Kidney (tissue), 14 donors: Measurements from ENCODE around the gene TNKS2. TPM values are rescaled to one million over a fixed set of nuclear protein-coding genes. Genes with fewer than 3 reads are reported as not detected.
A peak's percentile ranks its signal among the peaks of the same experiment; 100 is the strongest.

Source experiments
- DNase-seq, 5 donors: peaks; one replicate each; pipeline ENCODE4 v3.0.0-alpha.2; 2013 to 2020
- FAIRE-seq: peaks from 2 replicates; lab custom pipeline; 2012; peaks lifted over from hg19 to GRCh38; lab: Jason Lieb, UNC
- H3K27ac ChIP-seq, 2 donors: one replicate each; pipeline ENCODE4 v1.7.0; 2013; ENCODE audit warnings: low read depth in 2 of 2, low read length in 2 of 2, inconsistent platforms in 1 of 2
- H3K27me3 ChIP-seq: one replicate; pipeline ENCODE4 v1.7.1; 2013; ENCODE audit warnings: low read length, inconsistent platforms; ENCODE audit not compliant: control insufficient read depth, insufficient read depth
- H3K36me3 ChIP-seq, 3 donors: one replicate each; pipeline versions ENCODE4 v1.7.0 to v1.7.1; 2013; ENCODE audit warnings: low read length in 3 of 3, control low read depth in 1 of 3, inconsistent platforms in 1 of 3; ENCODE audit not compliant: insufficient read depth in 3 of 3, control insufficient read depth in 2 of 3
- H3K4me1 ChIP-seq, 3 donors: one replicate each; pipeline versions ENCODE4 v1.7.0 to v1.7.1; 2013; ENCODE audit warnings: low read length in 3 of 3, inconsistent platforms in 1 of 3, low read depth in 1 of 3; ENCODE audit not compliant: control insufficient read depth in 2 of 3, insufficient read depth in 2 of 3
- H3K4me3 ChIP-seq, 3 donors: one replicate each; pipeline versions ENCODE4 v1.7.0 to v1.8.1; 2013; ENCODE audit warnings: low read length in 3 of 3, control low read depth in 1 of 3, inconsistent platforms in 1 of 3
- H3K9ac ChIP-seq, 3 donors: one replicate each; pipeline versions ENCODE4 v1.7.0 to v1.7.1; 2013; ENCODE audit warnings: low read length in 3 of 3, control low read depth in 1 of 3, inconsistent platforms in 1 of 3
- H3K9me3 ChIP-seq, 3 donors: one replicate each; pipeline versions ENCODE4 v1.7.0 to v1.7.1; 2013; ENCODE audit warnings: low read length in 3 of 3, control low read depth in 1 of 3, inconsistent platforms in 1 of 3; ENCODE audit not compliant: control insufficient read depth in 2 of 3, insufficient read depth in 1 of 3
- CTCF ChIP-seq: IDR thresholded peaks from 3 replicates; pipeline ENCODE4 v1.5.1; 2012; ENCODE audit warnings: mild to moderate bottlenecking, moderate library complexity, borderline replicate concordance; ENCODE audit not compliant: insufficient read depth; ENCODE audit errors: extremely low read depth
- intact Hi-C: fragments of 100-400 bp; cut with DNase I; formaldehyde crosslinking; loops from one replicate; pipeline ENCODE4 v1.11.1; 2022
- polyA plus RNA-seq: library from polyadenylated mRNA; stranded (reverse); fragments of 350-450 nt; fragmentation: Illumina TruSeq; extraction: RNeasy Lipid Tissue Mini Kit (QIAGEN cat#74804); gene quantifications from one replicate; pipeline ENCODE4 v1.2.3, GENCODE V29; 2014; ENCODE audit warnings: low read depth, low replicate concordance; ENCODE audit not compliant: insufficient read depth
- total RNA-seq: library from RNA; stranded (reverse); fragmentation: NEBNext Ultra II Directional; extraction: Animal tissue kit (Norgen Biotek cat#: 25700); gene quantifications from one replicate; pipeline ENCODE4 v1.2.1, GENCODE V29; 2021
- donor health status: control.
- donor health status: control.
- donor health status: control.
- donor health status: control.
- donor health status: control.
- donor health status: DM: yes; HTN: yes; CAD: no.
- donor health status: Normal renal cell carcinoma (clear cell type).

The TNKS2 gene
- total and polyA plus RNA-seq, 2 donors from 2014 or later, result 7.4 to 31.6 TPM

GRCh38 chr10:91788527-91788926, 9.7 kb upstream of the TNKS2 start:
- no peaks in the 10 kb centered on the region for H3K36me3 ChIP-seq
- H3K27ac ChIP-seq, result no peak overlapping the region
- H3K9ac ChIP-seq, result no peak overlapping the region
- no peak overlapping the region for H3K4me3 ChIP-seq
- intact Hi-C loops, result no loop called here
- no peak for FAIRE-seq
- no peak for TF ChIP-seq CTCF
- no peaks in the 10 kb centered on the region for H3K4me1 ChIP-seq
- H3K27me3 ChIP-seq, result no peaks in the 10 kb centered on the region
- no peak for DNase-seq
- H3K9me3 ChIP-seq, result no peaks in the 10 kb centered on the region

- FAIRE-seq (no peak), DNase-seq (peak; percentile 19 to 77 (median 24))
- H3K4me1 ChIP-seq, result peaks cover 3 to 11% (median 7%) of the 10 kb centered on the region in 3 donors
- no peaks in the 10 kb centered on the region for H3K27me3 ChIP-seq
- no peaks in the 10 kb centered on the region for H3K9me3 ChIP-seq
- intact Hi-C loops, result no loop called here
- no peaks in the 10 kb centered on the region for H3K36me3 ChIP-seq
- no peak for TF ChIP-seq CTCF
- H3K27ac ChIP-seq, result peak overlapping the region; percentile 66 to 95
- peak overlapping the region; percentile 52 to 92 (median 73) for H3K4me3 ChIP-seq
- peak overlapping the region in 2 of 3 donors; percentile 24 to 25 for H3K9ac ChIP-seq
These were observed 1.7 kb upstream of the TNKS2 start for GRCh38 chr10:91796331-91797047.

- H3K27me3 ChIP-seq, result no peaks in the 10 kb centered on the region
- TF ChIP-seq CTCF, result no peak
- intact Hi-C loops, result no loop called here
- peak overlapping the region in 1 of 2 donors; percentile 95 for H3K27ac ChIP-seq
- peak overlapping the region; percentile 73 to 92 (median 82) for H3K4me3 ChIP-seq
- no peak for FAIRE-seq
- H3K9me3 ChIP-seq, result no peaks in the 10 kb centered on the region
- H3K36me3 ChIP-seq, result no peaks in the 10 kb centered on the region
- peak in 2 of 5 donors; percentile 13 to 14 for DNase-seq
- peaks cover 3 to 11% (median 7%) of the 10 kb centered on the region in 3 donors for H3K4me1 ChIP-seq
- H3K9ac ChIP-seq, result peak overlapping the region; percentile 66 to 94 (median 75)
These were observed 1.1 kb upstream of the TNKS2 start for GRCh38 chr10:91797048-91797690.
